GM12878 (cell line): ENCODE measurements around the gene RASA4. TPM values are rescaled to one million over a fixed set of nuclear protein-coding genes. Genes with fewer than 3 reads are reported as not detected.
"Not testable (repeated sequence)": the region's sequence is repeated elsewhere in the genome, so short reads cannot be mapped to it uniquely, and the experiment has no call there.

Source experiments
- ATAC-seq: fragments of 200-7000 bp; cut with Tn5 transposase; 3 replicates; pipeline ENCODE4 v1.9.1; 2020; ENCODE audit warnings: mild to moderate bottlenecking, moderate library complexity
- BruUV-seq: library from RNA; stranded (reverse); fragments of 400-500 nt; replicated peaks from 2 replicates; lab custom pipeline; 2021; lab: Mats Ljungman, UMichigan
- CTCF ChIA-PET: fragments of 300-600 bp; sonication (Branson Sonifier 250); formaldehyde crosslinking; extraction: SDS; loops from one replicate; lab custom pipeline; 2021; ENCODE audit warnings: inconsistent platforms; lab: Yijun Ruan, JAX
- POLR2A ChIA-PET: fragments of 350-600 bp; formaldehyde crosslinking; extraction: SDS; loops from one replicate; lab custom pipeline; 2021; ENCODE audit warnings: inconsistent platforms; lab: Charles Lee
- RAD21 ChIA-PET: fragments of 300-600 bp; sonication (Branson Sonifier 250); formaldehyde crosslinking; loops from one replicate; lab custom pipeline; 2023; ENCODE audit warnings: antibody characterized with exemption; ENCODE audit not compliant: unreplicated experiment; lab: Charles Lee
- SMC1A ChIA-PET: fragments of 300-600 bp; sonication (Branson Sonifier 250); formaldehyde crosslinking; loops from one replicate; lab custom pipeline; 2023; ENCODE audit not compliant: unreplicated experiment, uncharacterized antibody; lab: Charles Lee
- DNase-seq: peaks from one replicate; pipeline ENCODE4 v3.0.0-alpha.2; 2011; ENCODE audit warnings: low read depth, low spot score
- FAIRE-seq: peaks from 3 replicates; lab custom pipeline; 2011; peaks lifted over from hg19 to GRCh38; lab: Jason Lieb, UNC
- H2AFZ ChIP-seq: 2 replicates; pipeline ENCODE4 v1.6.0; 2011; ENCODE audit warnings: low read depth, low read length, control low read depth; ENCODE audit not compliant: control insufficient read depth
- H3K27ac ChIP-seq: 2 replicates; pipeline ENCODE4 v1.5.1; 2011; ENCODE audit warnings: control low read depth; ENCODE audit not compliant: control insufficient read depth, insufficient read depth
- H3K27me3 ChIP-seq, 2 experiments: replicated peaks in 1 of 2; 2 replicates each; pipeline versions ENCODE4 v1.6.0 to v1.6.1; 2011; ENCODE audit warnings: low read length in 1 of 2; ENCODE audit not compliant: control insufficient read depth in 2 of 2, insufficient read depth in 2 of 2
- H3K36me3 ChIP-seq, 2 experiments: 2 replicates each; pipeline ENCODE4 v1.5.1; 2011; ENCODE audit warnings: low read length in 1 of 2; ENCODE audit not compliant: control insufficient read depth in 2 of 2, insufficient read depth in 2 of 2
- H3K4me1 ChIP-seq: 2 replicates; pipeline ENCODE4 v1.6.1; 2011; ENCODE audit warnings: mild to moderate bottlenecking, low read length, moderate library complexity, mixed read lengths; ENCODE audit not compliant: control insufficient read depth, insufficient read depth
- H3K4me2 ChIP-seq: 2 replicates; pipeline ENCODE4 v1.6.0; 2011; ENCODE audit warnings: control low read depth; ENCODE audit not compliant: control insufficient read depth, insufficient read depth
- H3K4me3 ChIP-seq: fragments of 200-600 bp; sonication (generic); 2 replicates; pipeline ENCODE4 v1.5.1; 2016
- H3K79me2 ChIP-seq: 2 replicates; pipeline ENCODE4 v1.6.0; 2011; ENCODE audit warnings: low read length; ENCODE audit not compliant: control insufficient read depth, insufficient read depth
- H3K9ac ChIP-seq: 2 replicates; pipeline ENCODE4 v1.8.0; 2011; ENCODE audit warnings: low read length, control low read depth, mixed read lengths; ENCODE audit not compliant: control insufficient read depth, insufficient read depth
- H3K9me3 ChIP-seq: replicated peaks from 3 replicates; pipeline ENCODE4 v1.5.1; 2011; ENCODE audit warnings: mild to moderate bottlenecking, low read length; ENCODE audit not compliant: control insufficient read depth, insufficient read depth
- H4K20me1 ChIP-seq: 2 replicates; pipeline ENCODE4 v1.6.0; 2011; ENCODE audit not compliant: control insufficient read depth, insufficient read depth
- EED ChIP-seq: sonication (generic); IDR thresholded peaks from 2 replicates; pipeline ENCODE4 v1.6.1; 2016; ENCODE audit warnings: antibody characterized with exemption, low read depth
- WGBS: methylation state at CpG from one replicate; pipeline ENCODE4 v1.1.6; 2016; ENCODE audit warnings: low lambda C conversion rate; ENCODE audit not compliant: insufficient replicate concordance, insufficient coverage; ENCODE audit errors: missing lambda C conversion rate; 5-methylcytosine and 5-hydroxymethylcytosine counted together
- in situ Hi-C: fragments of 300-500 bp; cut with MboI; formaldehyde crosslinking; loops from 9 replicates; pipeline ENCODE4 v1.14.3; 2018; ENCODE audit warnings: mixed read lengths
- intact Hi-C: fragments of 100-400 bp; cut with micrococcal nuclease; formaldehyde crosslinking; loops from one replicate; pipeline ENCODE4 v1.14.2; 2022; ENCODE audit not compliant: unreplicated experiment
- polyA plus RNA-seq, 11 experiments: library from polyadenylated mRNA; depleted of rRNA in 4 of 11; unstranded in 6 of 11; stranded (reverse) in 5 of 11; fragments of >200 nt; fragmentation: Nextera tagmentation in 4 of 11; fragmentation: Illumina TruSeq in 1 of 11; extraction: Ambion mirVana in 4 of 11; extraction: Trizol in 1 of 11; gene quantifications; 1 replicate in 1 of 11; 2 replicates in 10 of 11; pipeline versions ENCODE4 v1.2.1 to v1.2.3, GENCODE V29; 2011 to 2016; ENCODE audit warnings: inconsistent platforms in 2 of 11, missing spikeins in 2 of 11, low read depth in 1 of 11
- total RNA-seq, 4 experiments: library from RNA; depleted of rRNA in 3 of 4; stranded (reverse); fragments of >200 nt in 3 of 4; fragmentation: Illumina TruSeq in 1 of 4; extraction: Trizol in 1 of 4; gene quantifications; 2 replicates each; pipeline versions ENCODE4 v1.2.1 to v1.2.3, GENCODE V29; 2013 to 2021

The RASA4 gene
- total and polyA plus RNA-seq, 10 of the 15 experiments (the other 5 are each of a cell fraction or from before 2014, with no cell fraction given), result 1.7 to 35.8 (median 14.0) TPM

DNA sequence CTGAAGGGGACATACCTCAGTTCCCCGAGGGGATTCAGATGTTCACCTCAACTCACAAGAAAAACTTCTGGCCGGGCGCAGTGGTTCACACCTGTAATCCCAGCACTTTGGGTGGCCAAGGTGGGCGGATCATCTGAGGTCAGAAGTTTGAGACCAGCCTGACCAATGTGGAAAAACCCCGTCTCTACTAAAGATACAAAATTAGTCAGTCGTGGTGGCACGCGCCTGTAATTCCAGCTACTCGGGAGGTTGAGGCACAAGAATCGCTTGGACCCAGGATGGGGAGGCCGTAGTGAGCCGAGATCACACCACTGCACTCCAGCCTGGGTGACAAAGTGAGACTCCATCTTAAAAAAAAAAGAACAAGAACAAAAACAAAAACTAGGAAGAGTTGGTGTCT lies 71.3 kb downstream of the RASA4 start:
- H3K27ac ChIP-seq, CTCF ChIA-PET, H4K20me1 ChIP-seq, H3K9me3 ChIP-seq, H3K4me2 ChIP-seq, H3K36me3 ChIP-seq, DNase-seq, SMC1A ChIA-PET, RAD21 ChIA-PET, H3K9ac ChIP-seq, POLR2A ChIA-PET, FAIRE-seq, H3K79me2 ChIP-seq, BruUV-seq, in situ Hi-C loops, H3K4me1 ChIP-seq, H3K4me3 ChIP-seq, H2AFZ ChIP-seq: not testable (repeated sequence)
- 49% methylated on average over 9 of the region's 12 CpGs for WGBS
- ATAC-seq, result peak; percentile 31
- 0 out of 2 replicates have a peak, but pooled peaks have one; percentile 15 for TF ChIP-seq EED
- TF ChIP-seq, all 136 proteins: peak for 1; not testable (repeated sequence) for 135
- intact Hi-C loops, H3K27me3 ChIP-seq: not testable (repeated sequence)

DNA sequence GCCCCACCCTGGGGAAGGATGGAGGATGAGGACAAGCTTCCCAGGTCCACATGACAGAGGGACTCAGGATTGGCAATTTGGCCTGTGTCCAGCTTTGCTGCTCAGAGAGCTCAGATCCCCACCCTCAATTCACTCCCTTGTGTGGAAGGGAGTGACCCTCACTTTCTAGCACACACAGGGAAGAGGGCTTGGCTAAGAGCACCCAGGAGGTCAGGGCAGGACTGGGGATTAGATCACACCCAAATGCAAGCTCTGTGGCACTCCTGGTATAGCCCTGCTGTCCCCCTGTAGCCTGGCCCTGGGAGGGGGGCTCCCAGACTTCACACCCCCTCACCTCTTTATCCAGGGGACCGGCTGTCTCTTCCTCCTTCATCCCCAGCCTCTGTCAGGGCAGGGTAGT lies 72.2 kb downstream of the RASA4 start:
- H3K36me3 ChIP-seq, SMC1A ChIA-PET, POLR2A ChIA-PET, H3K9me3 ChIP-seq, H3K79me2 ChIP-seq, in situ Hi-C loops, H4K20me1 ChIP-seq, H3K27me3 ChIP-seq, H3K4me1 ChIP-seq, H3K4me3 ChIP-seq, H3K9ac ChIP-seq, H3K27ac ChIP-seq, DNase-seq, H2AFZ ChIP-seq, intact Hi-C loops, CTCF ChIA-PET, RAD21 ChIA-PET, FAIRE-seq, BruUV-seq, ATAC-seq, H3K4me2 ChIP-seq: not testable (repeated sequence)
- no CpG with 5 or more reads among the region's 1 CpG for WGBS

DNA sequence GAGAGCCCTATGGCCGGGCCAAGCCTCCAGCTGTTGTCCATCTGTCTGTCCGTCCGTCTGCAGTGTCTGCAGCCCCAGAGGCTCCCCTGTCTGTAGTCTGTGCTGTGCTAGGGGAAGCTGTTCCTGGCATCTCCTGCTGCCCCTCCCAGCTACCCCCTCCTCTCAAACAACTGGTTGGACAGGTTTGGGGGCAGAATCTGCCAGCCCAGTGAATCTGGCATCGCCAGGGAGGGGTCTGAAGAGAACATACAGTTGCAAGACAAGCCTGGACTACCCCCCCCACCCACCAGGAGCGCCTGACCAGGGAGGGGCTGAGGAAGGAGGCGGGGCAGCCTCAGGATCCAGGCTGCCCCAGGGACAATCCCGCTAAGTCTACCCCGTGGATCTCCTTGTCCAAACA lies 73.0 kb downstream of the RASA4 start, which contains the start of gene UPK3BL2:
Gene UPK3BL2, minus strand, starts transcription at position 101 of the 400 bp plus-strand sequence. Its CDS starts 60 bp downstream, at position 41.
- H4K20me1 ChIP-seq, H3K4me3 ChIP-seq, ATAC-seq, RAD21 ChIA-PET, H3K4me1 ChIP-seq, H3K36me3 ChIP-seq, DNase-seq, POLR2A ChIA-PET, H2AFZ ChIP-seq, H3K9ac ChIP-seq, H3K4me2 ChIP-seq, in situ Hi-C loops, CTCF ChIA-PET, H3K79me2 ChIP-seq, intact Hi-C loops, FAIRE-seq, H3K27me3 ChIP-seq, H3K27ac ChIP-seq, SMC1A ChIA-PET, H3K9me3 ChIP-seq: not testable (repeated sequence)
- no CpG with 5 or more reads among the region's 8 CpGs for WGBS
- BruUV-seq, result TSS peak; percentile 55

DNA sequence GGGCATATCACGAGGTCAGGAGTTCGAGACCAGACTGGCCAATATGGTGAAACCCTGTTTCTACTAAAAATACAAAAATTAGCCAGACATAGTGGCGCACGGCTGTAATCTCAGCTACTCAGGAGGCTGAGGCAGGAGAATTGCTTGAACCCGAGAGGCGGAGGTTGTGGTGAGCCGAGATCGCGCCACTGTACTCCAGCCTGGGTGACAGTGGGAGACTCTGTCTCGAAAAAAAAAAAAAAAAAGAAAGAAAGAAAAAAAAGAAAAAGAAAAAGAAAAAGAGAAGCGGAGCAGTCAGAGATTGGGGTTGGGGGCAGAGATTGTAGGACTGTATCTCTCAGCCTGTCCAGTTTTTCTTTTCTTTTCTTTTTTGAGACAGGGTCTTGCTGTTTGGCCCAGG lies 73.8 kb downstream of the RASA4 start:
- in situ Hi-C loops, H3K4me2 ChIP-seq, H3K4me3 ChIP-seq, ATAC-seq, H2AFZ ChIP-seq, H3K27me3 ChIP-seq, H3K36me3 ChIP-seq, SMC1A ChIA-PET, DNase-seq, FAIRE-seq, BruUV-seq, H3K9ac ChIP-seq, CTCF ChIA-PET, H3K4me1 ChIP-seq, H3K79me2 ChIP-seq, POLR2A ChIA-PET, H3K27ac ChIP-seq, intact Hi-C loops, RAD21 ChIA-PET, H3K9me3 ChIP-seq, H4K20me1 ChIP-seq: not testable (repeated sequence)
- WGBS, result 92% methylated on average over 8 of the region's 11 CpGs
